MM.1S (cell line): ENCODE results near the gene AVP.
"Not testable (repeated sequence)": the region's sequence is repeated elsewhere in the genome, so short reads cannot be mapped to it uniquely, and the experiment has no call there.

ENCODE experiments used
- DNase-seq: peaks from one replicate; pipeline ENCODE4 v3.0.0-alpha.2; 2015
- H2AFZ ChIP-seq: fragments of 300-600 bp; sonication (generic); 2 replicates; pipeline ENCODE4 v1.6.0; 2016; ENCODE audit warnings: antibody characterized with exemption, low read length
- H3F3A ChIP-seq: fragments of 300-600 bp; sonication (generic); 2 replicates; pipeline ENCODE4 v1.6.1; 2016; ENCODE audit warnings: mild to moderate bottlenecking, antibody characterized with exemption, low read length, moderate library complexity, mixed read lengths; ENCODE audit not compliant: insufficient read depth
- H3K27ac ChIP-seq: fragments of 300-600 bp; sonication (generic); 2 replicates; pipeline ENCODE4 v1.5.1; 2016; ENCODE audit warnings: mild to moderate bottlenecking, low read length
- H3K27me3 ChIP-seq: fragments of 300-600 bp; sonication (generic); replicated peaks from 2 replicates; pipeline ENCODE4 v1.6.0; 2016; ENCODE audit warnings: low read length; ENCODE audit not compliant: insufficient read depth
- H3K36me3 ChIP-seq: fragments of 300-600 bp; sonication (generic); replicated peaks from 2 replicates; pipeline ENCODE4 v1.6.1; 2016; ENCODE audit warnings: mild to moderate bottlenecking, low read length, mixed read lengths; ENCODE audit not compliant: insufficient read depth
- H3K4me1 ChIP-seq: fragments of 300-600 bp; sonication (generic); 2 replicates; pipeline ENCODE4 v1.6.1; 2016; ENCODE audit warnings: low read length, mixed read lengths
- H3K4me2 ChIP-seq: fragments of 300-600 bp; sonication (generic); 2 replicates; pipeline ENCODE4 v1.6.0; 2016; ENCODE audit warnings: low read depth, low read length
- H3K4me3 ChIP-seq: fragments of 300-600 bp; sonication (generic); 2 replicates; pipeline ENCODE4 v1.5.1; 2016; ENCODE audit warnings: low read length, mixed read lengths
- H3K79me2 ChIP-seq: fragments of 300-600 bp; sonication (generic); 2 replicates; pipeline ENCODE4 v1.6.1; 2016; ENCODE audit warnings: mixed run types, low read length, mixed read lengths
- H3K9ac ChIP-seq: fragments of 300-600 bp; sonication (generic); 2 replicates; pipeline ENCODE4 v1.6.1; 2016; ENCODE audit warnings: low read length, mixed read lengths
- H3K9me2 ChIP-seq: fragments of 300-600 bp; sonication (generic); replicated peaks from 2 replicates; pipeline ENCODE4 v1.6.1; 2016; ENCODE audit warnings: mild to moderate bottlenecking, low read length, mixed read lengths; ENCODE audit not compliant: insufficient read depth
- H3K9me3 ChIP-seq: fragments of 300-600 bp; sonication (generic); replicated peaks from 2 replicates; pipeline ENCODE4 v1.6.1; 2016; ENCODE audit warnings: mild to moderate bottlenecking, low read length, mixed read lengths; ENCODE audit not compliant: insufficient read depth
- H4K20me1 ChIP-seq: fragments of 300-600 bp; sonication (generic); 2 replicates; pipeline ENCODE4 v1.6.1; 2016; ENCODE audit warnings: mild to moderate bottlenecking, low read length, moderate library complexity, mixed read lengths; ENCODE audit not compliant: insufficient read depth
- CTCF ChIP-seq: fragments of 300-600 bp; sonication (generic); IDR thresholded peaks from 2 replicates; pipeline ENCODE4 v1.5.1; 2016; ENCODE audit warnings: antibody characterized with exemption, low read length, mixed read lengths
- EZH2 ChIP-seq: fragments of 300-600 bp; sonication (generic); optimal IDR thresholded peaks from 2 replicates; pipeline ENCODE3; 2017; ENCODE audit warnings: low read depth, mild to moderate bottlenecking, antibody characterized with exemption, low read length, mixed read lengths
- EZH2phosphoT487 ChIP-seq: fragments of 300-600 bp; sonication (generic); IDR thresholded peaks from 2 replicates; pipeline ENCODE4 v1.6.1; 2018; ENCODE audit warnings: antibody characterized with exemption, low read length

AVP gene

GRCh38 chr20:3119044-3119443, 34.5 kb upstream of the AVP start:
- Histone ChIP-seq H3K4me1 (no peaks in the 10 kb centered on the region), H4K20me1 (no peaks in the 10 kb centered on the region), H3K27me3 (no peaks in the 10 kb centered on the region), H3K4me3 (no peak overlapping the region), H3K27ac (no peak overlapping the region), H3K4me2 (no peak overlapping the region), H3K9me3 (no peaks in the 10 kb centered on the region), H3F3A (no peaks in the 10 kb centered on the region), H3K9ac (no peak overlapping the region), H3K79me2 (no peaks in the 10 kb centered on the region), H2AFZ (no peak overlapping the region), H3K9me2 (no peaks in the 10 kb centered on the region), H3K36me3 (0 out of 2 replicates have a peak, but pooled peaks cover 8% of the 10 kb centered on the region)
- TF ChIP-seq EZH2 (no peak), EZH2phosphoT487 (no peak), CTCF (no peak)
- no peak for DNase-seq

GRCh38 chr20:3117839-3118379, 33.4 kb upstream of the AVP start:
- H4K20me1 ChIP-seq, H3K4me1 ChIP-seq, H3K36me3 ChIP-seq, H3K27me3 ChIP-seq, H2AFZ ChIP-seq, H3K27ac ChIP-seq, DNase-seq, H3K79me2 ChIP-seq, H3K9me3 ChIP-seq, H3K4me3 ChIP-seq, H3K9me2 ChIP-seq, H3K9ac ChIP-seq, H3K4me2 ChIP-seq, H3F3A ChIP-seq: not testable (repeated sequence)
- TF ChIP-seq CTCF: peak; percentile 28

- Histone ChIP-seq H3K79me2 (no peaks in the 10 kb centered on the region), H3K27ac (no peak overlapping the region), H3K27me3 (no peaks in the 10 kb centered on the region), H2AFZ (no peak overlapping the region), H3K4me3 (no peak overlapping the region), H3K9me2 (no peaks in the 10 kb centered on the region), H3K36me3 (0 out of 2 replicates have a peak, but pooled peaks cover 4% of the 10 kb centered on the region), H4K20me1 (no peaks in the 10 kb centered on the region), H3K4me1 (no peaks in the 10 kb centered on the region), H3K4me2 (no peak overlapping the region), H3F3A (no peaks in the 10 kb centered on the region), H3K9ac (no peak overlapping the region), H3K9me3 (no peaks in the 10 kb centered on the region)
- TF ChIP-seq EZH2 (no peak), EZH2phosphoT487 (no peak), CTCF (no peak)
- DNase-seq: no peak
These were observed 31.8 kb upstream of the AVP start for GRCh38 chr20:3116341-3116740.
